ENCODE data around the gene DNAI4. TPM values are rescaled to one million over a fixed set of nuclear protein-coding genes. Genes with fewer than 3 reads are reported as not detected.

The DNAI4 gene
- total and polyA plus RNA-seq, 2 donors (not counting 3 experiments of a cell fraction or from before 2014, with no cell fraction given), result 0.51 to 3.3 TPM

DNA sequence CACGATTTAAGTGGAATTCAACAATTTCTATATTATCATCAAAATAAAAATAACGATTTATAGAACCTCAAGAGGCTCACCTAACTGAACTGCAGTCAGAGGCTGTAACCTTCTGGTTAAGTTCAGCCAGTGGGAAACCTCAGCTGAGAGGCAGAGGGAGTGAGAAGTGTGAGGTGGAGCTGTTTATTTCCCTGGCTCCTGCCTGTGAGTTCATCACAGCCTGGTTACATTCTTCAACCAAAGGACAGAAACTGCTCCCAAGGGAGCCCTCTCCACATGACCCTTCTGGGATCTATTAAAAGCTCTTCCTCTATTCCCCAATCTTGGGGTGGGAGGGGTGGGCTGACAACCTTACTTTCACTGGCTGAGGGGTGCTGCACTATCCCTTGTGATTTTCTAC is 150.2 kb downstream of the DNAI4 start:
- H3K9me3 ChIP-seq (replicated peaks; ENCODE audit: control insufficient read depth, insufficient read depth, low read length), result no peaks in the 10 kb centered on the region
- intact Hi-C loops (cut with micrococcal nuclease) (no loop called here), dilution Hi-C loops (cut with MboI; ENCODE audit: extremely low pct_ligation_motif_present, low sequenced_read_pairs) (no loop called here)
- H3K27me3 ChIP-seq (ENCODE audit: control insufficient read depth in 2 of 2, insufficient read depth in 2 of 2, low read length in 2 of 2), result no peaks in the 10 kb centered on the region
- DNase-seq (ENCODE audit: low read depth, low spot score), result no peak
- no peak for FAIRE-seq
- ChIA-PET POLR2A (no interaction called here), CTCF (interaction anchor here (0.7 to 1.9 kb wide), 3 partner anchors 9 to 16 kb away, joined by 3 to 7 read pairs (median 4); no protein-coding TSS in a partner anchor)
- no peak overlapping the region for H3K9ac ChIP-seq (replicated peaks; ENCODE audit: extremely low read depth, insufficient read depth, low read length)
- H3K79me2 ChIP-seq (ENCODE audit: control insufficient read depth, insufficient read depth, low read length), result no peaks in the 10 kb centered on the region
- no peak overlapping the region for H3K27ac ChIP-seq (ENCODE audit: insufficient read depth, low read depth, low read length)
- no peaks in the 10 kb centered on the region for H3K4me1 ChIP-seq (ENCODE audit: control insufficient read depth, extremely low read depth, insufficient read depth, low read length)
- TF ChIP-seq GATA2 (IDR thresholded peaks at IDR 0.05; ENCODE audit: insufficient read depth, insufficient read length, low read depth, low read length) (no peak), FOS (IDR thresholded peaks at IDR 0.05; ENCODE audit: borderline replicate concordance, insufficient read depth, low read length) (no peak), MYC (IDR thresholded peaks at IDR 0.05; ENCODE audit: low read depth, low read length) (no peak), JUN (IDR thresholded peaks at IDR 0.05; ENCODE audit: borderline replicate concordance, insufficient read depth, insufficient read length, low read depth) (no peak), EZH2 (IDR thresholded peaks at IDR 0.05; ENCODE audit: borderline replicate concordance, low read depth, low read length, severe bottlenecking) (no peak), POLR2A (IDR thresholded peaks at IDR 0.05; ENCODE audit: low read depth, low read length) (no peak), POLR2AphosphoS5 (IDR thresholded peaks at IDR 0.05; ENCODE audit: insufficient read depth, low read depth, low read length) (no peak)
- TF ChIP-seq, protein P1, sequence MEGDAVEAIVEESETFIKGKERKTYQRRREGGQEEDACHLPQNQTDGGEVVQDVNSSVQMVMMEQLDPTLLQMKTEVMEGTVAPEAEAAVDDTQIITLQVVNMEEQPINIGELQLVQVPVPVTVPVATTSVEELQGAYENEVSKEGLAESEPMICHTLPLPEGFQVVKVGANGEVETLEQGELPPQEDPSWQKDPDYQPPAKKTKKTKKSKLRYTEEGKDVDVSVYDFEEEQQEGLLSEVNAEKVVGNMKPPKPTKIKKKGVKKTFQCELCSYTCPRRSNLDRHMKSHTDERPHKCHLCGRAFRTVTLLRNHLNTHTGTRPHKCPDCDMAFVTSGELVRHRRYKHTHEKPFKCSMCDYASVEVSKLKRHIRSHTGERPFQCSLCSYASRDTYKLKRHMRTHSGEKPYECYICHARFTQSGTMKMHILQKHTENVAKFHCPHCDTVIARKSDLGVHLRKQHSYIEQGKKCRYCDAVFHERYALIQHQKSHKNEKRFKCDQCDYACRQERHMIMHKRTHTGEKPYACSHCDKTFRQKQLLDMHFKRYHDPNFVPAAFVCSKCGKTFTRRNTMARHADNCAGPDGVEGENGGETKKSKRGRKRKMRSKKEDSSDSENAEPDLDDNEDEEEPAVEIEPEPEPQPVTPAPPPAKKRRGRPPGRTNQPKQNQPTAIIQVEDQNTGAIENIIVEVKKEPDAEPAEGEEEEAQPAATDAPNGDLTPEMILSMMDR (IDR thresholded peaks at IDR 0.05; ENCODE audit: extremely low read depth in 1 of 2, insufficient read depth in 1 of 2, low read depth in 1 of 2, low read length in 2 of 2), result no peak
- TF ChIP-seq, protein P2, sequence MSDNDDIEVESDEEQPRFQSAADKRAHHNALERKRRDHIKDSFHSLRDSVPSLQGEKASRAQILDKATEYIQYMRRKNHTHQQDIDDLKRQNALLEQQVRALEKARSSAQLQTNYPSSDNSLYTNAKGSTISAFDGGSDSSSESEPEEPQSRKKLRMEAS (IDR thresholded peaks at IDR 0.05; ENCODE audit: insufficient read depth, insufficient read length), result no peak
- H3K4me3 ChIP-seq (replicated peaks in 1 of 3; ENCODE audit: insufficient read depth in 1 of 3, low read depth in 1 of 3, low read length in 3 of 3), result no peak overlapping the region
- H3K9me1 ChIP-seq (replicated peaks; ENCODE audit: control insufficient read depth, extremely low read depth, insufficient read depth, low read length), result no peaks in the 10 kb centered on the region
- no peak overlapping the region for H2AFZ ChIP-seq (ENCODE audit: low read depth, low read length)
- H3K4me2 ChIP-seq (ENCODE audit: insufficient read depth, low read length), result no peak overlapping the region
- H3K36me3 ChIP-seq (ENCODE audit: control insufficient read depth in 2 of 2, extremely low read depth in 1 of 2, insufficient read depth in 2 of 2, low read length in 2 of 2), result no peaks in the 10 kb centered on the region
- BruUV-seq (replicated peaks), result no TSS peak
- no peaks in the 10 kb centered on the region for H4K20me1 ChIP-seq (replicated peaks; ENCODE audit: control insufficient read depth, extremely low read depth, insufficient read depth, low read length)

Data from endothelial cell of umbilical vein (primary cell).